AG04450 (cell line): ENCODE measurements around the gene TBL1XR1. TPM values are rescaled to one million over a fixed set of nuclear protein-coding genes. Genes with fewer than 3 reads are reported as not detected.

Experiments
- CTCF ChIA-PET: fragments of 300-600, 350-600 bp; formaldehyde crosslinking; extraction: SDS; loops from one replicate; lab custom pipeline; 2022; ENCODE audit warnings: antibody characterized with exemption, inconsistent platforms; lab: Charles Lee
- POLR2A ChIA-PET: fragments of 350-600 bp; formaldehyde crosslinking; extraction: SDS; loops from one replicate; lab custom pipeline; 2021; ENCODE audit warnings: antibody characterized with exemption, inconsistent platforms; lab: Yijun Ruan, JAX
- DNase-seq: peaks from one replicate; pipeline ENCODE4 v3.0.0-alpha.2; 2011; ENCODE audit warnings: low read depth, low spot score
- H3K27ac ChIP-seq: one replicate; pipeline ENCODE4 v1.5.1; 2012; ENCODE audit warnings: low read depth, low read length, control low read depth
- H3K27me3 ChIP-seq: one replicate; pipeline ENCODE4 v1.6.0; 2012; ENCODE audit warnings: low read length; ENCODE audit not compliant: control insufficient read depth, insufficient read depth
- H3K4me3 ChIP-seq: 2 replicates; pipeline ENCODE4 v1.5.1; 2011; ENCODE audit warnings: mild to moderate bottlenecking, low read depth, low read length, control low read depth
- H3K9me3 ChIP-seq: 2 replicates; pipeline ENCODE4 v1.5.1; 2012; ENCODE audit warnings: low read length; ENCODE audit not compliant: control insufficient read depth, insufficient read depth
- polyA plus RNA-seq: library from polyadenylated mRNA; depleted of rRNA; stranded (reverse); fragments of >200 nt; gene quantifications from 2 replicates; pipeline ENCODE4 v1.2.3, GENCODE V29; 2011
- TF ChIP-seq, protein P1 (sequence below): IDR thresholded peaks from 2 replicates; pipeline ENCODE4 v1.5.1; 2011; ENCODE audit warnings: low read depth, low read length, control low read depth, inconsistent platforms

The TBL1XR1 gene
- polyA plus RNA-seq, 1 experiment: 207 TPM

- Histone ChIP-seq H3K27ac (no peak overlapping the region), H3K4me3 (no peak overlapping the region), H3K9me3 (peaks cover 3% of the 10 kb centered on the region; the same call in 1 of the 2 replicates), H3K27me3 (no peaks in the 10 kb centered on the region)
- POLR2A ChIA-PET: no interaction called here
- TF ChIP-seq, protein P1, sequence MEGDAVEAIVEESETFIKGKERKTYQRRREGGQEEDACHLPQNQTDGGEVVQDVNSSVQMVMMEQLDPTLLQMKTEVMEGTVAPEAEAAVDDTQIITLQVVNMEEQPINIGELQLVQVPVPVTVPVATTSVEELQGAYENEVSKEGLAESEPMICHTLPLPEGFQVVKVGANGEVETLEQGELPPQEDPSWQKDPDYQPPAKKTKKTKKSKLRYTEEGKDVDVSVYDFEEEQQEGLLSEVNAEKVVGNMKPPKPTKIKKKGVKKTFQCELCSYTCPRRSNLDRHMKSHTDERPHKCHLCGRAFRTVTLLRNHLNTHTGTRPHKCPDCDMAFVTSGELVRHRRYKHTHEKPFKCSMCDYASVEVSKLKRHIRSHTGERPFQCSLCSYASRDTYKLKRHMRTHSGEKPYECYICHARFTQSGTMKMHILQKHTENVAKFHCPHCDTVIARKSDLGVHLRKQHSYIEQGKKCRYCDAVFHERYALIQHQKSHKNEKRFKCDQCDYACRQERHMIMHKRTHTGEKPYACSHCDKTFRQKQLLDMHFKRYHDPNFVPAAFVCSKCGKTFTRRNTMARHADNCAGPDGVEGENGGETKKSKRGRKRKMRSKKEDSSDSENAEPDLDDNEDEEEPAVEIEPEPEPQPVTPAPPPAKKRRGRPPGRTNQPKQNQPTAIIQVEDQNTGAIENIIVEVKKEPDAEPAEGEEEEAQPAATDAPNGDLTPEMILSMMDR: no peak
- CTCF ChIA-PET: no interaction called here
- DNase-seq: no peak
These were observed 39.4 kb upstream of the TBL1XR1 start for GRCh38 chr3:177236704-177237103.

DNA sequence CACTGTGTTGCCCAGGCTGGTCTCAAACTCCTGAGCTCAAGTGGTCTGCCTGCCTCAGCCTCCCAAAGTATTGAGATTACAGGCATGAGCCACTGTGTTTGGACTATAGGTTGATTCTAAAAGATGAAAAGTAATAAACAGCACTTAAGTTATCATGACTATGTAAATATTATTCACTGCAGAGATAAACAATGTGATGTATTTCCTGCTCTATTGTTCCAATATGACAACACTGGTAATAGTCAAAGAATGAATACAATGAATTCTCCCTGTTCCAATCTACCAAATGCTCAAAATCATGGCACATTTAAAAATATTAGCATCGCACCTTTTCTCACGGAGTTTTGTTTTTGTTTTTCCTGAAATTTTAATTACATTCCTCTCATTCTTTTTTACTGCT lies 36.8 kb upstream of the TBL1XR1 start:
- H3K27me3 ChIP-seq: no peaks in the 10 kb centered on the region
- H3K27ac ChIP-seq: no peak overlapping the region
- ChIA-PET CTCF (no interaction called here), POLR2A (no interaction called here)
- H3K9me3 ChIP-seq: peaks cover 3% of the 10 kb centered on the region; the same call in 1 of the 2 replicates
- no peak overlapping the region for H3K4me3 ChIP-seq
- TF ChIP-seq, protein P1: no peak
- DNase-seq: no peak

DNA sequence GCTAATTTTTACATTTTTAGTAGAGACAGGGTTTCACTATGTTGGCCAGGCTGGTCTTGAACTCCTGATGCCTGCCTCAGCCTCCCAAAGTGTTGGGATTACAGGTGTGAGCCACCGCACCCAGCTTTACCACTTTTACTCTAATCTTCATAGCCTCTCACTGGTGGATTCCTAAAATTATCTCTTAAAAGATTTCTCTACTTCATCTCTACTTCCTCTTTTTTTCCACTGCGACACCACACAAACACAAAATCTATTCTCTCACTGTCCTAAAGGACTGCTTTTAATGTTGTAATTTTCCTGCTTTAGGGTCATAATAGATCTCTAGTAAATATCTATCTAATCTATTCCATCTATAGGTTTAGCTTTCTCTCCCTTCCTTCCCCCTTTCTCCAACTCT lies 34.0 kb upstream of the TBL1XR1 start:
- Histone ChIP-seq H3K9me3 (peaks cover 11% of the 10 kb centered on the region), H3K4me3 (no peak overlapping the region), H3K27me3 (no peaks in the 10 kb centered on the region), H3K27ac (no peak overlapping the region)
- TF ChIP-seq, protein P1: no peak
- DNase-seq: no peak
- ChIA-PET CTCF (interaction anchor here (1.5 kb wide), 1 partner anchor 1154 kb away, joined by 3 read pairs; no protein-coding TSS in a partner anchor), POLR2A (no interaction called here)

DNA sequence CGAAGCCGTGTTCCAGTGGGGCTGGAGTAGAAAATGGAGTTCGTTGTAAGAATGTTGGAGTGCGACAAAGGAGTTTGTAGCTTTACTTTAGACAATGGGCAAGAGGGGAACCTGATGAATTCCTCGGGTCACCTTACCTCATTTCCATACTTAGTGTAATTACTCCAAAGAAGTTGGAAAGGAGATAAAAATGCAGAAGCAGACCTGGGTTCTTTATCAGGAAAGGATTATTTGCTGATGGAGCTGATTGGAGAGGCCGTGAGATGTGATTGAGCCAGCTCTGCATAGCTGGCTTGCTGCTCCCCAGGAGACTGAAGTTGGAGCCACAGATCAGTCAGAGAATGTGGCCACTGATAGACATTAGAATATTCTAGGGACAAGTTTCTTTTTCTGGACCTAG lies 33.4 kb upstream of the TBL1XR1 start:
- H3K27me3 ChIP-seq: no peaks in the 10 kb centered on the region
- DNase-seq: no peak
- TF ChIP-seq, protein P1: no peak
- peaks cover 11% of the 10 kb centered on the region for H3K9me3 ChIP-seq
- ChIA-PET POLR2A (no interaction called here), CTCF (interaction anchor here (1.5 kb wide), 1 partner anchor 1155 kb away, joined by 3 read pairs; no protein-coding TSS in a partner anchor)
- H3K4me3 ChIP-seq: no peak overlapping the region
- H3K27ac ChIP-seq: no peak overlapping the region

DNA sequence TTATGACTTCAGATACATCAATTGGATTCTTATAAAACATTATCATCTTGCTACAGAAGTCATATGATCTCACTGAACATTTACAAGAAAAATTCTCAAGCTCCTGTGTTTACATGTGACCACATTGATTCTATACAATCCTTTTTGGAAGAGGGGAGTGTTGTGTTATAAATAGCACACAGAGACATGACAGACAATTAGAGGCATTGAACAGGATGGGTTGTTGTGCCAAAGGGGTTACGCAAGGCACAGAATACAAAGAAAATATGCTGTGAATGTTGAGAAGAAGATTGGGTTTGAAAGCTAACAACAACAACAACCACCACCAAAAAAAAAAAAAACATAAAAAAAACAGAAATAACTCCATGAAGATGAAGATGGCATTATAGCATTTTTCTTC lies 32.5 kb upstream of the TBL1XR1 start:
- POLR2A ChIA-PET: no interaction called here
- Histone ChIP-seq H3K4me3 (no peak overlapping the region), H3K27ac (no peak overlapping the region), H3K27me3 (no peaks in the 10 kb centered on the region), H3K9me3 (peaks cover 11% of the 10 kb centered on the region)
- TF ChIP-seq, protein P1: no peak
- CTCF ChIA-PET: interaction anchor here (0.7 kb wide), 1 partner anchor 542 kb away, joined by 6 read pairs; no protein-coding TSS in a partner anchor
- DNase-seq: peak; percentile 7
